Measurements from ENCODE around the gene NFIL3. TPM values are rescaled to one million over a fixed set of nuclear protein-coding genes. Genes with fewer than 3 reads are reported as not detected.

The NFIL3 gene
- total RNA-seq, 1 experiment from 2014 or later = 9.3 TPM

- BruUV-seq (replicated peaks) = no TSS peak
- no peaks in the 10 kb centered on the region for H4K20me1 ChIP-seq (ENCODE audit: insufficient read depth)
- no peak overlapping the region for H3K4me3 ChIP-seq
- CTCF ChIA-PET = no interaction called here
- intact Hi-C loops (cut with micrococcal nuclease; ENCODE audit: unreplicated experiment) = no loop called here
- H3K4me2 ChIP-seq = no peak overlapping the region
- H3K9me3 ChIP-seq (ENCODE audit: insufficient read depth, low read depth) = no peaks in the 10 kb centered on the region
- peaks cover 8% of the 10 kb centered on the region; the same call in 1 of the 2 replicates for H3F3A ChIP-seq (ENCODE audit: insufficient read depth, low read depth)
- H3K27ac ChIP-seq = no peak overlapping the region
- POLR2A ChIA-PET (ENCODE audit: unreplicated experiment) = no interaction called here
- TF ChIP-seq EZH2 (IDR thresholded peaks at IDR 0.05; ENCODE audit: low read depth) (no peak), CTCF (conservative IDR thresholded peaks at IDR 0.05) (no peak)
- H3K27me3 ChIP-seq (ENCODE audit: insufficient read depth, low read depth) = no peaks in the 10 kb centered on the region
- H3K4me1 ChIP-seq (replicated peaks; ENCODE audit: insufficient read depth) = no peaks in the 10 kb centered on the region; the same call in 1 of the 2 replicates
- DNase-seq = no peak
- no peaks in the 10 kb centered on the region for H3K36me3 ChIP-seq (ENCODE audit: low read depth)
- H2AFZ ChIP-seq = no peak overlapping the region
- no peaks in the 10 kb centered on the region for H3K9me2 ChIP-seq (ENCODE audit: insufficient read depth)
- H3K79me2 ChIP-seq (ENCODE audit: low read depth) = no peaks in the 10 kb centered on the region
These were observed 36.9 kb downstream of the NFIL3 start for GRCh38 chr9:91386765-91387164.

GRCh38 chr9:91384954-91385353, 38.7 kb downstream of the NFIL3 start:
- Histone ChIP-seq H3K4me1 (replicated peaks; ENCODE audit: insufficient read depth) (no peaks in the 10 kb centered on the region), H3K79me2 (ENCODE audit: low read depth) (no peaks in the 10 kb centered on the region), H3K4me3 (no peak overlapping the region), H4K20me1 (ENCODE audit: insufficient read depth) (no peaks in the 10 kb centered on the region), H3K27me3 (ENCODE audit: insufficient read depth, low read depth) (no peaks in the 10 kb centered on the region), H3K9me2 (ENCODE audit: insufficient read depth) (no peaks in the 10 kb centered on the region), H3K36me3 (ENCODE audit: low read depth) (no peaks in the 10 kb centered on the region), H3K27ac (no peak overlapping the region), H2AFZ (no peak overlapping the region), H3K4me2 (no peak overlapping the region), H3F3A (ENCODE audit: insufficient read depth, low read depth) (no peaks in the 10 kb centered on the region), H3K9me3 (ENCODE audit: insufficient read depth, low read depth) (no peaks in the 10 kb centered on the region)
- DNase-seq = no peak
- BruUV-seq (replicated peaks) = no TSS peak
- POLR2A ChIA-PET (ENCODE audit: unreplicated experiment) = no interaction called here
- CTCF ChIA-PET = no interaction called here
- TF ChIP-seq CTCF (conservative IDR thresholded peaks at IDR 0.05) (no peak), EZH2 (IDR thresholded peaks at IDR 0.05; ENCODE audit: low read depth) (no peak)
- intact Hi-C loops (cut with micrococcal nuclease; ENCODE audit: unreplicated experiment) = no loop called here

- BruUV-seq (replicated peaks) = no TSS peak
- Histone ChIP-seq H3K27ac (no peak overlapping the region), H3K36me3 (ENCODE audit: low read depth) (no peaks in the 10 kb centered on the region), H3F3A (ENCODE audit: insufficient read depth, low read depth) (no peaks in the 10 kb centered on the region), H2AFZ (no peak overlapping the region), H3K9me2 (ENCODE audit: insufficient read depth) (no peaks in the 10 kb centered on the region), H3K4me2 (no peak overlapping the region), H3K4me3 (no peak overlapping the region), H3K4me1 (replicated peaks; ENCODE audit: insufficient read depth) (no peaks in the 10 kb centered on the region), H4K20me1 (ENCODE audit: insufficient read depth) (no peaks in the 10 kb centered on the region), H3K9me3 (ENCODE audit: insufficient read depth, low read depth) (no peaks in the 10 kb centered on the region), H3K79me2 (ENCODE audit: low read depth) (no peaks in the 10 kb centered on the region), H3K27me3 (ENCODE audit: insufficient read depth, low read depth) (no peaks in the 10 kb centered on the region)
- TF ChIP-seq EZH2 (IDR thresholded peaks at IDR 0.05; ENCODE audit: low read depth) = no peak
- no peak for TF ChIP-seq CTCF (conservative IDR thresholded peaks at IDR 0.05)
- ChIA-PET CTCF (no interaction called here), POLR2A (ENCODE audit: unreplicated experiment) (no interaction called here)
- intact Hi-C loops (cut with micrococcal nuclease; ENCODE audit: unreplicated experiment) = no loop called here
- no peak for DNase-seq
These were observed 40.1 kb downstream of the NFIL3 start for GRCh38 chr9:91383577-91383976.

All from PC-9 (cell line).